ENCODE data around the gene CYP46A1.

The CYP46A1 gene

GRCh38 chr14:99727096-99727870 lies 43.2 kb downstream of the CYP46A1 start:
- in situ Hi-C loops (cut with MboI; ENCODE audit: low sequenced_read_pairs), result no loop called here

GRCh38 chr14:99728231-99728920 lies 44.3 kb downstream of the CYP46A1 start:
- in situ Hi-C loops (cut with MboI; ENCODE audit: low sequenced_read_pairs), result no loop called here

GRCh38 chr14:99728981-99729451 lies 44.9 kb downstream of the CYP46A1 start:
- in situ Hi-C loops (cut with MboI; ENCODE audit: low sequenced_read_pairs), result no loop called here

GRCh38 chr14:99729991-99730875 lies 46.1 kb downstream of the CYP46A1 start:
- in situ Hi-C loops (cut with MboI; ENCODE audit: low sequenced_read_pairs), result no loop called here

- in situ Hi-C loops (cut with MboI; ENCODE audit: low sequenced_read_pairs), result no loop called here
Observed at GRCh38 chr14:99730876-99731546, 46.9 kb downstream of the CYP46A1 start.

GRCh38 chr14:99731547-99732435 lies 47.7 kb downstream of the CYP46A1 start:
- in situ Hi-C loops (cut with MboI; ENCODE audit: low sequenced_read_pairs), result no loop called here

- in situ Hi-C loops (cut with MboI; ENCODE audit: low sequenced_read_pairs), result no loop called here
Observed at GRCh38 chr14:99732436-99733210, 48.5 kb downstream of the CYP46A1 start.

GRCh38 chr14:99733211-99733539 lies 49.1 kb downstream of the CYP46A1 start:
- in situ Hi-C loops (cut with MboI; ENCODE audit: low sequenced_read_pairs), result no loop called here

GRCh38 chr14:99733540-99734405 lies 49.7 kb downstream of the CYP46A1 start:
- in situ Hi-C loops (cut with MboI; ENCODE audit: low sequenced_read_pairs), result no loop called here

GRCh38 chr14:99734406-99735051 lies 50.4 kb downstream of the CYP46A1 start:
- in situ Hi-C loops (cut with MboI; ENCODE audit: low sequenced_read_pairs), result no loop called here

GRCh38 chr14:99735189-99736135 lies 51.4 kb downstream of the CYP46A1 start:
- in situ Hi-C loops (cut with MboI; ENCODE audit: low sequenced_read_pairs), result no loop called here

GRCh38 chr14:99736603-99737371 lies 52.7 kb downstream of the CYP46A1 start:
- in situ Hi-C loops (cut with MboI; ENCODE audit: low sequenced_read_pairs), result no loop called here

- in situ Hi-C loops (cut with MboI; ENCODE audit: low sequenced_read_pairs), result no loop called here
Observed at GRCh38 chr14:99737451-99737951, 53.4 kb downstream of the CYP46A1 start.

GRCh38 chr14:99737956-99738667 lies 54.0 kb downstream of the CYP46A1 start:
- in situ Hi-C loops (cut with MboI; ENCODE audit: low sequenced_read_pairs), result no loop called here

GRCh38 chr14:99740411-99740810 lies 56.3 kb downstream of the CYP46A1 start:
- in situ Hi-C loops (cut with MboI; ENCODE audit: low sequenced_read_pairs), result no loop called here
